WERI-Rb-1 (cell line): ENCODE data around the gene TRIM38.

Experiments used
- DNase-seq: peaks from one replicate; pipeline ENCODE4 v3.0.0-alpha.2; 2020
- H3K27ac ChIP-seq: fragments of 250-450 bp; sonication (Bioruptor Pico); 2 replicates; pipeline ENCODE4 v1.5.1; 2020; ENCODE audit warnings: mild to moderate bottlenecking, moderate library complexity
- H3K27me3 ChIP-seq: fragments of 250-450 bp; sonication (Bioruptor Pico); 2 replicates; pipeline ENCODE4 v1.5.1; 2021; ENCODE audit warnings: mild to moderate bottlenecking, low read depth, moderate library complexity; ENCODE audit not compliant: insufficient read depth, severe bottlenecking
- H3K36me3 ChIP-seq: fragments of 250-450 bp; sonication (Bioruptor Pico); 2 replicates; pipeline ENCODE4 v1.5.1; 2020; ENCODE audit warnings: mild to moderate bottlenecking, moderate library complexity
- H3K4me3 ChIP-seq: 2 replicates; pipeline ENCODE4 v1.5.1; 2011; ENCODE audit warnings: low read depth, mild to moderate bottlenecking, control low read depth, low read length
- H3K9me3 ChIP-seq: fragments of 250-450 bp; sonication (Bioruptor Pico); 2 replicates; pipeline ENCODE4 v1.5.1; 2021; ENCODE audit warnings: mild to moderate bottlenecking, moderate library complexity; ENCODE audit not compliant: severe bottlenecking
- TF ChIP-seq, protein P1 (sequence below): IDR thresholded peaks from 2 replicates; pipeline ENCODE4 v1.5.1; 2011; ENCODE audit warnings: low read depth, mild to moderate bottlenecking, control low read depth, inconsistent platforms, low read length

The TRIM38 gene

DNA sequence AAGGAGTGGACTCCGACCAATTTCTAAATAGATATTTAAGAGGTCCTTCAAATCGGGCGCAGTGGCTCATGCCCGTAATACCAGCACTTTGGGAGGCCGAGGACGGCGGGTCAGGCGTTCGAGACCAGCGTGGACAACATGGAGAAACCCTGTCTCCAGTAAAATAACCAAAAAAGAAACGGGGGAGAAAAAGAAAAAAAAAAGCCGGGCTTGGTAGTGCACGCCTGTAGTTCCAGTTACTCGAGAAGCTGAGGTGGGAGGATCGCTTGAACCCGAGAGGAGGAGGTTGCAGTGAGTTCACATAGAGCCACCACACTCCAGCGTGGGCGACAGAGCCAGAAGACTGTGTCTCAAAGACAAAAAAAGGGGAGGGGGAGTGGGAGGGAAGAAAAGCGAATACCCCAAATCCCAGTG lies 71.3 kb downstream of the TRIM38 start:
- no peaks in the 10 kb centered on the region for H3K27me3 ChIP-seq
- no peaks in the 10 kb centered on the region for H3K36me3 ChIP-seq
- DNase-seq: no peak
- no peak overlapping the region; the same call in 1 of the 2 replicates for H3K4me3 ChIP-seq
- TF ChIP-seq, protein P1, sequence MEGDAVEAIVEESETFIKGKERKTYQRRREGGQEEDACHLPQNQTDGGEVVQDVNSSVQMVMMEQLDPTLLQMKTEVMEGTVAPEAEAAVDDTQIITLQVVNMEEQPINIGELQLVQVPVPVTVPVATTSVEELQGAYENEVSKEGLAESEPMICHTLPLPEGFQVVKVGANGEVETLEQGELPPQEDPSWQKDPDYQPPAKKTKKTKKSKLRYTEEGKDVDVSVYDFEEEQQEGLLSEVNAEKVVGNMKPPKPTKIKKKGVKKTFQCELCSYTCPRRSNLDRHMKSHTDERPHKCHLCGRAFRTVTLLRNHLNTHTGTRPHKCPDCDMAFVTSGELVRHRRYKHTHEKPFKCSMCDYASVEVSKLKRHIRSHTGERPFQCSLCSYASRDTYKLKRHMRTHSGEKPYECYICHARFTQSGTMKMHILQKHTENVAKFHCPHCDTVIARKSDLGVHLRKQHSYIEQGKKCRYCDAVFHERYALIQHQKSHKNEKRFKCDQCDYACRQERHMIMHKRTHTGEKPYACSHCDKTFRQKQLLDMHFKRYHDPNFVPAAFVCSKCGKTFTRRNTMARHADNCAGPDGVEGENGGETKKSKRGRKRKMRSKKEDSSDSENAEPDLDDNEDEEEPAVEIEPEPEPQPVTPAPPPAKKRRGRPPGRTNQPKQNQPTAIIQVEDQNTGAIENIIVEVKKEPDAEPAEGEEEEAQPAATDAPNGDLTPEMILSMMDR: no peak
- H3K27ac ChIP-seq: peak overlapping the region; percentile 78
- peaks cover 4% of the 10 kb centered on the region for H3K9me3 ChIP-seq

DNA sequence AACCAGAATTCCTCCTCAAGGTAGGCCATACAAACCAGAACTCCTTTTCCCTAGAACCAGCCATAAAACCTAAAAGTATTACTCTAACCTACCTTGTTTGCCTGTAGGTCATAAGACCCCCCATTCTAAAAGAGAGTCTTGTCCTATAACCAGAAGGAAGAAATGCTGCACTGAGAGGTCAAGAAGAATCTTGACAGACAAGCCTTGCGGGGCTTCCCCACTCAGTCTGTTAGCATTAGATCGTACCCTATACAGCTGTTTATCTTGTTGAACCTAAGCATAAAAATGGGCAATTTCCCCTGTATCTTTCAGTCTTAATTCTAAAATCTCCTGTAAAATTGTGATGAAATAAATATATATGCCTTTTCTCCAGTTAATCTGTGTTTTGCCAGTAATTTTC lies 72.3 kb downstream of the TRIM38 start:
- no peak overlapping the region for H3K27ac ChIP-seq
- TF ChIP-seq, protein P1: no peak
- H3K4me3 ChIP-seq: no peak overlapping the region
- H3K36me3 ChIP-seq: no peaks in the 10 kb centered on the region
- no peaks in the 10 kb centered on the region for H3K27me3 ChIP-seq
- no peak for DNase-seq
- peaks cover 4% of the 10 kb centered on the region for H3K9me3 ChIP-seq
